Neural cell (in vitro differentiated cells): Measurements from ENCODE around the gene RHBDD3.

ENCODE experiments used
- CTCF ChIP-seq: fragments of 450-650 bp; IDR thresholded peaks from 2 replicates; pipeline ENCODE4 v1.5.1; 2014; ENCODE audit warnings: antibody characterized with exemption, mild to moderate bottlenecking, moderate library complexity; ENCODE audit not compliant: poor library complexity, severe bottlenecking
- EP300 ChIP-seq: fragments of 450-650 bp; conservative IDR thresholded peaks from 2 replicates; pipeline ENCODE4 v1.6.1; 2014; ENCODE audit warnings: antibody characterized with exemption, mild to moderate bottlenecking, moderate library complexity; ENCODE audit not compliant: poor library complexity, severe bottlenecking
- EZH2 ChIP-seq: fragments of 200-600, 300-800 bp; shearing (Covaris generic), sonication (generic); IDR thresholded peaks from 2 replicates; pipeline ENCODE4 v1.6.1; 2014; ENCODE audit warnings: antibody characterized with exemption, low read length, borderline replicate concordance, mild to moderate bottlenecking; ENCODE audit not compliant: insufficient read depth, poor library complexity, severe bottlenecking
- POLR2AphosphoS5 ChIP-seq: IDR thresholded peaks from 2 replicates; pipeline ENCODE4 v1.6.1; 2012
- RAD21 ChIP-seq: fragments of 450-650 bp; conservative IDR thresholded peaks from 2 replicates; pipeline ENCODE4 v1.6.1; 2014; ENCODE audit warnings: antibody characterized with exemption, mild to moderate bottlenecking, moderate library complexity
- REST ChIP-seq: IDR thresholded peaks from 2 replicates; pipeline ENCODE4 v1.6.1; 2012; ENCODE audit warnings: borderline replicate concordance
- SMC3 ChIP-seq: fragments of 450-650 bp; conservative IDR thresholded peaks from 2 replicates; pipeline ENCODE4 v1.6.1; 2014; ENCODE audit warnings: antibody characterized with exemption, mild to moderate bottlenecking, moderate library complexity; ENCODE audit not compliant: poor library complexity
- TAF1 ChIP-seq: IDR thresholded peaks from 2 replicates; pipeline ENCODE4 v1.6.1; 2012; ENCODE audit warnings: low read depth

- TF ChIP-seq EZH2, result no peak
- no peak for TF ChIP-seq RAD21
- TF ChIP-seq CTCF, result no peak
- no peak for TF ChIP-seq REST
- TF ChIP-seq SMC3, result no peak
- TF ChIP-seq POLR2AphosphoS5, result no peak
- no peak for TF ChIP-seq EP300
- TF ChIP-seq TAF1, result no peak
Measured at GRCh38 chr22:29217827-29218757, 49.7 kb downstream of the RHBDD3 start.
